ENCODE results near the gene LSM14B.
A peak's percentile ranks its signal among the peaks of the same experiment; 100 is the strongest.

LSM14B gene

GRCh38 chr20:62178316-62179161 lies 56.3 kb downstream of the LSM14B start:
- H3K4me3 ChIP-seq (ENCODE audit: low read depth, low read length), result no peak overlapping the region

GRCh38 chr20:62179162-62179504 lies 56.9 kb downstream of the LSM14B start:
- no peak overlapping the region for H3K4me3 ChIP-seq (ENCODE audit: low read depth, low read length)

DNA sequence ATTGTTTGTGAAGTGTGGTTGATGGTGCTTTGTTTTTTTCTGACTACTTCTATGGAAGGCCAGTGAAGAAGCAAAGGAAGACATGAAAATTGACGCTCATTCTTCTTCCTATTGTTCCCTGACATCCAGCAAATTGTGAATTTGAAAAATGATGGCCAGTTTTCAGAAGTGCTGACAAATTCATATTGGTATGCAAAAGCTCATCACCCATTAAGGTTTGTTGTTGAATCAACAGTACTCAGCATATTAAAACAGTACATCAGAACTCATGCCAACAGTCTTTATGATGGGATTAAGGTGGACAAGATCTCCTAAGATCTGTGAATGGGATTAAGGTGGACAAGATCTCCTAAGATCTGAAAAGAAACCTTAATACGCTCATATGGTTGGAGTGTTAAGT lies 59.5 kb downstream of the LSM14B start:
- H3K4me3 ChIP-seq (ENCODE audit: low read depth, low read length), result peak overlapping the region; percentile 76

DNA sequence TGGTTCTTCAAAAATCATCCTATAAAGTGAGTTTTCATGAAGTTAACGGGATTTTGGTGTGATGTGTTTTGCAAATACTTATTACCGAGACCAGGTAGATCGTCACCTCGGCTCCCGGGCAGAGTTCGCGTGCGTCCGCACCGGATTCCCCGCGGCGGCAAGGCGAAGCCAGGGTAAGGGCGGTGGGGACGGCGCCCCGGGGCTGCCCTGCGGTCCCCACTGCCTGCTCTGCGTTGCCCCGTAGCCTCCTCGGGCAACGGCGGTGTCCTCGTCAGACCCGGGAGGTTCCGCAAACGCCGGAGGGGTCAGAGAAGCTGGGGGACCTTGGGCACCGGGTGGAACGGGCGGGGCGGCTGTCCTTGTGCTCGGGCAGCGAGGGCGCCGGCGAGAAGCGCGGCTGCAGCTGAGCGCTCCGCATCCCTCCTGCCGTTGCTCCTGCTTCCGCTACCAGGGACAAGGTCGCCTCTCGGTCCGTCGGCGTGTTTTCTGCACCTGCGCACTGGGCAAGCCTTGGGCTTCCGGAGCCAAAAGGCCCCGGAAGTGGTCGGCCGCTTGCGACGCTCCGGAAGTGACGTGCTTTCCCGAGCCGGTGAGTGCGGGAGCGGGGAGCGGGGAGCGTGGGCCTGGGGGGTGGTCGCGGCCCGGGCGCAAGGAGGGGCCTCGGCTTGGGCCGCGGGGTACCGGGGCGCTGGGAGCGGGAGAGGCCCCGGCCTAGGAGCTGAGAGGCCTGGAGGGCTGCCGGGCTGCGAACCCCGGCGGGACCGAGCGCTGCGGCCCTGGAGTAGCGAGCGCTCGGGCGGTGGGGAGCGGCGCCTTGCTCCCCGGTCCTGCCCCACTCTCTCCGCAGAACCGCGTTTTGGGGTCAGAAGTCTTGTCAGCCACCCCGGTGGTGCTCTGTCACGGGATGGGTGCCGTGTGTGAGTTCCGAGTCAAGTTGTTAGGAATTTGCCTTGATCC lies 60.5 kb downstream of the LSM14B start, which contains the start of gene MTG2:
MTG2 (plus strand) TSS at position 560 of the 957 bp plus-strand sequence. CDS start 10,393 bp downstream, outside the sequence.
- H3K4me3 ChIP-seq (ENCODE audit: low read depth, low read length), result peak within 1 kb of the TSS; percentile 76

DNA sequence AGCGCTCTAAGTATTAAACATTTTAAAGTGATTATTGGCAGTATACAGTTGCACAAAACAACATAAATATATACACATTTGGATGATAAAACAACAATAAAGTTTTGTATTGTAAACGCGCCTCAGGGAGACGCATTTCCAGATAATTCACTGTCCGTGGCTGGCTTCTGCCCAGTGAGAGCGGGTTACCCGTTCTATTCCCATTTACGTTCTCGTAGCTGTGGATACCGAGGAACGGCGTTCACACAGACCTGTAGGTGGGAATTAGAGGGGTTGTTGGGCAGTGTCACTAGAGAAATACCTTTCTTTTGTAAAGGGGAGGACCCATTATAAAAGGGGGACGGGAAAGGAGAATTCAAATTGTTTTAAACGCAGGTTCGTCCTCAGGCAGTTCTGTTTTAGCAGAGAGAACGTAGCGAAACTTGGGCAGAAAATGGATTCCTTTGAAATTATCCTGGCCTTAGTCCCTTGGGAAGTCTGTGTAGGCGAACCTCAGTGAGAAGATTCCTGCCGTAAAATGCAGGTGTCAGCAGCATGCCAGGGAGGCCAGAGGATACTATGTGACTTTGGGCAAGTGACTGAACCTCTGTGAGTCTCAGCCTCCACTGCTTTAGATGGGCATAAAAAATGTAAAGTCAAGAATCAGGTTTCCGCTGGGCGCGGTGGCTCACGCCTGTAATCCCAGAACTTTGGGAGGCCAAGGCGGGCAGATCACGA lies 61.3 kb downstream of the LSM14B start:
- H3K4me3 ChIP-seq (ENCODE audit: low read depth, low read length), result peak overlapping the region; percentile 76
